Heart left ventricle (tissue), 13 donors: Measurements from ENCODE around the gene UGP2.

Experiments used
- CTCF ChIP-seq, 12 donors: fragments of 200-600 bp; sonication (generic) in 4 of 12; IDR thresholded peaks; one replicate each; pipeline versions ENCODE4 v1.5.0 to v1.8.0; 2018 to 2022; ENCODE audit warnings: antibody characterized with exemption in 12 of 12, mild to moderate bottlenecking in 5 of 12
- POLR2A ChIP-seq, 2 donors: fragments of 450-650 bp; IDR thresholded peaks; one replicate each; pipeline ENCODE4 v1.6.1; 2017; ENCODE audit warnings: antibody characterized with exemption in 2 of 2, mild to moderate bottlenecking in 2 of 2, moderate library complexity in 2 of 2
- donor health status: ischemic (EF 13 %, LVEDD 7.1; RV severe dilation, severe dysfunction).
- donor health status: DM: no; HTN: yes; CAD: no.
- donor health status: DM: no; HTN: no; CAD: no.
- donor health status: ischemic (EF 25% LVEDD 6.9; RV normal size, moderate dysfunction).
- donor health status: ischemic (EF 25% LVEDD 5.7; RV mildly dilated, moderate dysfunction).
- donor health status: ischemic (EF 35%, LVEDD 5.7; RV mildly dilated, moderate dysfunction).
- donor health status: nonischemic (EF 11% LVEDD 7.7; RV severe dilation, severe dysfunction).
- donor health status: DM: yes; HTN: yes; CAD: no.
- donor health status: PGD.
- donor health status: ischemic (EF 29% LVEDD 5.4; RV normal size, mild dysfunction).
- donor health status: nonischemic (EF 23%, LVEDD 6.1; RV moderate dilation, normal function).

GRCh38 chr2:63837036-63837594, 4.6 kb upstream of the UGP2 start:
- TF ChIP-seq POLR2A (IDR thresholded peaks at IDR 0.05) = no peak
- TF ChIP-seq CTCF (IDR thresholded peaks at IDR 0.05) = no peak
